NCI-H2029 treated with DMSO at 0.1 percent for 48 hours (cell line): ENCODE measurements around the gene GARNL3.

Source experiments
- DNase-seq: peaks from one replicate; lab custom pipeline; 2025; lab: John Stamatoyannopoulos, UW

The GARNL3 gene

GRCh38 chr9:127233550-127233949 lies 31.0 kb upstream of the GARNL3 start:
- DNase-seq = no peak

DNA sequence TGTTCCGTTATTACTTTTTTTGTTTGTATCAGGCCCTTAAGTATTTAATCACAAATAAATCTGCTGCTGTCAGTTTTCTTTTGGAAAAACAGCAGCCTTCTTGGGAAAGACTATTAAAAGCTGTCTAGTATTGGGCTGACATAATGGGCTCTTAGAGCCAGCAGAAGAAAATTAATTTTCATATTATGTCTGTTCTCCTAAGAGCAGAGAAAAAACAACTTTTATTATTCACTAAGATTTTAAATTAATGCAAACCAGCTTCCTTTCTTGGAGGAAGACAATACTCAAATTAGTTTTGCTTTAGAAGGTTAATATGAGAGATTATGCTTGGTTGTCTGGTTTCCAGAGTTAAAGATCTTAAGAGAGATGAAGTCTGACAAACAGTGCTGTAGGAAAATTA lies 30.6 kb upstream of the GARNL3 start:
- DNase-seq = no peak

GRCh38 chr9:127237801-127238200 lies 26.8 kb upstream of the GARNL3 start:
- no peak for DNase-seq

DNA sequence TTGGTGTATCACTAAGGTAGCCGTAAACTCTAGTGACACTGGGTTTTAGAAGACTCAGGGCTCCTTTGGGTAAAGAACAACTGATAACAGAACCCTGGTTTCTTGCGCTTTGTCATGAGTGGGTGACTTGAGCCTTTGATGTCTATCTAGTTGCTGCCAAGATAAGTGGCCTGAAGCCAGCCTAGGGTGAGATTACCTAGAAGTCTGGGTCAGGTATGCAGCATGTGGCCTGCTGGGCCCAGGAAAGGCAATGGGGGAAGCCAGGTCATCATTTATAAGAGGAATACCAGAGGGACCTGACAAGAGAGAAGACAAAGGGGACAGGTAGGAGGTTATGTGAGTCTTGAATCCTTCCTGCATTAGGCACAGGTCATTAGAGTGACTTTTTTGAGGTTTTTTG lies 23.2 kb upstream of the GARNL3 start:
- DNase-seq = no peak

- DNase-seq = peak; percentile 81
Observed at GRCh38 chr9:127244609-127245601, 19.7 kb upstream of the GARNL3 start.

- DNase-seq = no peak
Observed at GRCh38 chr9:127245637-127246164, 18.9 kb upstream of the GARNL3 start.

DNA sequence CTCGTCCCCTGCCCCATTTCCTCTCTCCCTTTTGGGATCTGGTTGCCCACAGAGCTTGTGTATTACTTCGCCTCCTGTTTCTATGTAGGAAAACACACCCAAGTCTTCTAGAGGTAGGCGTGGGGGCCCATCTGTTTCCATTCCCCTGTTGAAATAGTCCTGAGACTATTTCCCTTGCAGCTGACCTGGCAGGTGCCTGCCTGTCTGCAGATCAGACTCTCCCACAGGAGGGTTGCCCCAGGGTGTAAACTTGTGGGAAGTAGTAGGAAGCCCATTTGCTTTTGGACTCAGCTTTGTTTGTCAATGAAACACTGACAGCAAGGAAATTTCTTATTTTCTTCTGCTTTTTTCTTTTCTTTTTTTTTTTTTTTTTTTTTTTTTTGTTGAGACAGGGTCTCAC lies 16.3 kb upstream of the GARNL3 start:
- DNase-seq = no peak

- no peak for DNase-seq
Observed at GRCh38 chr9:127249877-127250276, 14.7 kb upstream of the GARNL3 start.

DNA sequence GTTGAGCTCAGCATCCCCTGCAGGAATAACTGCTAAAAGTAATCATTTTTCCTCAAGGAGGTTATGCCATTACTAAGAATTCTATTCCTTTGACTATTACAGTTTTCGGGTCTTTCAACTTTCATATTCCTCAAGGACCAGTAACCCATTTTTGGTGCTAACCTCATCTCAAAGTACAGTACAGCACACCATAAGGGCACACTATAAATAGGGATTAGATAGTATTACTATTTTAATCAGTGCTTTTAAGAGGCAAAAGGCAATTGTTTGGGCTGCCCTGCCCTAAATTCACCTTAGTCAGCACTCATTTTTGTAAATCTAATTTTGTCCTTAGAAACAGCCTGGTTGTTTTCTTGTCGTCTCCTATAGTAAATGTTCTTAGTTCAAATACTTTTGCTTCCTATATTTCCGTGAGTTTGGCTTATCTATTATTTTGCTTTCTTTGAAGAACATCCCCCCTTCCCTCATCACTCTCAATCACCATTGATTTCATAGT lies 13.6 kb upstream of the GARNL3 start:
- no peak for DNase-seq

GRCh38 chr9:127252410-127253318 lies 11.9 kb upstream of the GARNL3 start:
- no peak for DNase-seq

- DNase-seq = no peak
Observed at GRCh38 chr9:127253446-127253845, 11.1 kb upstream of the GARNL3 start.

DNA sequence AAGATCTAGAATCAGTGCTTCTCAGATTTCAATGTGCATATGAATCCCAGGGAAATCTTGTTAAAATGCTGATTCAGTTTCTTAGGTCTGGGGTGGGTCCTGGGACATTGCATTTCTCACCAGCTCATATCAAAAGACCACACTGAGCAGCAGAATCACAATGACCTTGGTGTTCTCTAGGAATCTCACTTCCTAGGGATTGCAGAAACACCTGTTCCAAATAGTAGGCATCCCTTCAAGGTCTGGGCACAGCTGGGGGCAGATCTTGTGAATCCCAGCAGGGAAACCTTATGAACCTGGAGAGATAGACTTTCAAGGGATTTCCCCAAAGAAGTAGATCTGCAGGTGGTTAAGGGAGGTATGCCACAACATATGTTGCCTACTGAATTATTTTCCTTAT lies 8.9 kb upstream of the GARNL3 start:
- no peak for DNase-seq

DNA sequence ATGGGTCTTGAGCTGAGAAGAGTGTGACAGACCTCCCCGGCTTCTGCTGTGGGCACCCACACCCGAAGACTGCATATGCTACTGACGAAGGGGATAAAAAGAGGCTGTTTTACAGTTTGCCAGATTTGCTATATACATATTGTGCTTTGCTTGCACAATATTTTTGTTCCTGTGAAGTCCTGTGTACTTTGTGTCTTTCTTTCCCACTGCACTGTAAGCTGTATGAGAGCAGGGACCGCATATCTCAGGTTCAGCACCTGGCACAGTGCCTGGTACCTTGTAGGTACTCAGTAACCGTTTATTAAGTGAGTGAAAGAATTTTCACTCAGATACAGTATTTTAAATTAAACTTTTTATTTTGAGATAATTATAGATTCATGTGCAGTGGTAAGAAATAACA lies 8.2 kb upstream of the GARNL3 start:
- DNase-seq = no peak

- DNase-seq = no peak
Observed at GRCh38 chr9:127258606-127259471, 5.7 kb upstream of the GARNL3 start.

DNA sequence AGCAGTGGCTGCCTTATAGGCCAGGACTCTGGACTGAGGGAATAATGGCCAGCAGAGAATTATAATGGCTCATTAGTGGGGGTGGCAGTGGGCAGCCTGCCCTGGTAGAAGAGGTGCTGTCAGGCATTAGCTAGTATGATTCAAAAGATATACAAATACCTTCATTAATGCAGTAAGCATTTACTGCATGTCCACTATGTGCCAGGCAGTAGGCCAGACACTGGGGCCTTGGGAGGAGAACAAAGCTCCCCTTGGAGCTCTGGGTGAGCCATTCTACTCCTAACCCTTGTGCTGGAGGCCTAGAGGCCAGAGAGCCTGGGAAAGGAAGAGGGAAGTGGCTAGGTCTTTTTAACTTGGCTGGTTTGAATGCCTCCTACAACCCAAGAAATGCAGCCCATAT lies 2.0 kb upstream of the GARNL3 start:
- no peak for DNase-seq

DNA sequence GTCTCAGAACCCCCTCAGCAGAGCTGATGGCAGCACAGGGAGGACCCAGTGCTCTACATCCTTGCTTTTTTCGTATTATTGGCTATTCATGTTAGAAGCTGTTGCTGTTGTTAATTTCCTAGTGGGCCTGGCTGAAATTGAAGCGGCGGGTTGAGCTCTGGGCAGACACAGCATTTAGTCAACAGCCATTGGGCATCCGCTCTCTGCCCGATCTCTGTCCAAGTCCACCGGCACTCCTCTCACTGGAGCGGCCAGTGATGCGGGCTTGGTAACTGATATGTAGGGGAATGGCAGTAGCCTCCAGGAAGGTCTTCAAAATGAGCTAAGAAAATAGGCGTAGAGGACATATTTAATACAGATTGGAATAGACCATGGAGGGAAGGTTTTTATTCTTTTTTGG lies 1.3 kb upstream of the GARNL3 start:
- no peak for DNase-seq

GRCh38 chr9:127263664-127264063 lies 910 bp upstream of the GARNL3 start:
- DNase-seq = no peak

- no peak for DNase-seq
Observed at GRCh38 chr9:127267793-127268525, 3.4 kb downstream of the GARNL3 start.

DNA sequence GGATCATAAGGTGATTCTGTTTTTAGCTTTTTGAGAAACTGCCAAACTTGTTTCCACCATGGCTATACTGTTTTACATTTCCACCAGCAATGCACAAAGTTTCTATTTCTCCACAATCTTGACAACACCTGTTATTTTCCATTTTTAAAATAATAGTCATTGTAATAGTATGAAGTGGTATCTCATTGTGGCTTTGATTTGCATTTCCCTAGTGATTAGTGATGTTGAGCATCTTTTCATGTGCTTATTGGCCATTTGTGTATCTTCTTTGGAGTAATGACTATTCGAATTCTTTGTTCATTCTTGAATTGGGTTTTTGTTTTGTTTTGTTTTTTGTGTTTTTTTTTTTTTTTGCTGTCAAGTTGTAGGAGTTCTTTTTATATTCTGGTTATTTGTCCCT lies 4.9 kb downstream of the GARNL3 start:
- DNase-seq = no peak

GRCh38 chr9:127273326-127273725 lies 8.8 kb downstream of the GARNL3 start:
- DNase-seq = no peak

DNA sequence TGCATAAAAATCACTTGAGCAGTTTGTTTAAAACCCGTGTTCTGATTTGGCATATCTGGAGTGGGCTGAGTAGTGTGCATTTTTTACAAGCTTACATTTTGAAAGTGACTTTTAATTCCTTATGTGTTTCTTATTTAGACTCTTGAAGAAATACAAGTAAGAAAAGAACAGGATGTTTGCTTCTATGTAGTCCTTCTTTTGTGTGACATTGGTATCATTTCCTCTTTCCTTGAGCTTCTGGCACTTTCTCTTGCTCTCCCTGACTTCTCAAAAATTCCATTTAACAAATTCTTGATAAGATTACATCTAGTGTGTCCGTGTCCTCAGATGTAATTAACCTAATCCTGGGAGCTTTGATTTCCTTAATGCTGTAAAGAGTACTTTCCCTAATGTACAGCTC lies 12.5 kb downstream of the GARNL3 start:
- no peak for DNase-seq
